ENCODE data around the gene STXBP6.
A peak's percentile ranks its signal among the peaks of the same experiment; 100 is the strongest.
"Not testable (repeated sequence)": the region's sequence is repeated elsewhere in the genome, so short reads cannot be mapped to it uniquely, and the experiment has no call there.

STXBP6 gene

DNA sequence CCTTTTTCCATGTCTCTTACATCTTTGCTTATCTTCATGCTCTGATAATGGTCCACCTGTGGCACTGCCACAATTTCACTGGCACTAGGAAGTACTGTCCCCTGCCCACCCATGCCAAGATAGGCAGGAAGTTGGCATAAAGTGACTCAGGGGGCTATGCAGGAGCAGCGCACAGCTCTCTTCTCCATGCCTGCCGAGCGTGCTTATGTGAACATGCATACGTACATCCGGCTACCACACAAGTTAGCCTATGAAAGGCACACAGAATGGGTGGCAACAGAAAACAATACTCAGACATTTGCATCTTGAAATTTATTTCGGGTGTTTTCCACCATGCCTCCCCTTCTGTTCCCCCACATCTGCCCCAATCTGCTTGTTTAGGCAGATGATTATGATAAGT lies 241.5 kb downstream of the STXBP6 start:
- peaks cover 40 to 57% of the 10 kb centered on the region in 2 donors for H3K27me3 Mint-ChIP-seq
- H3K27ac Mint-ChIP-seq: no peak overlapping the region
- no peaks in the 10 kb centered on the region for H3K36me3 Mint-ChIP-seq (ENCODE audit: insufficient read depth)
- H3K4me3 Mint-ChIP-seq: no peak overlapping the region
- no peaks in the 10 kb centered on the region for H3K4me1 Mint-ChIP-seq (ENCODE audit: low read depth in 2 of 2)
- ATAC-seq (replicated peaks) (no peak), DNase-seq (no peak)
- no peaks in the 10 kb centered on the region for H3K9me3 Mint-ChIP-seq

DNA sequence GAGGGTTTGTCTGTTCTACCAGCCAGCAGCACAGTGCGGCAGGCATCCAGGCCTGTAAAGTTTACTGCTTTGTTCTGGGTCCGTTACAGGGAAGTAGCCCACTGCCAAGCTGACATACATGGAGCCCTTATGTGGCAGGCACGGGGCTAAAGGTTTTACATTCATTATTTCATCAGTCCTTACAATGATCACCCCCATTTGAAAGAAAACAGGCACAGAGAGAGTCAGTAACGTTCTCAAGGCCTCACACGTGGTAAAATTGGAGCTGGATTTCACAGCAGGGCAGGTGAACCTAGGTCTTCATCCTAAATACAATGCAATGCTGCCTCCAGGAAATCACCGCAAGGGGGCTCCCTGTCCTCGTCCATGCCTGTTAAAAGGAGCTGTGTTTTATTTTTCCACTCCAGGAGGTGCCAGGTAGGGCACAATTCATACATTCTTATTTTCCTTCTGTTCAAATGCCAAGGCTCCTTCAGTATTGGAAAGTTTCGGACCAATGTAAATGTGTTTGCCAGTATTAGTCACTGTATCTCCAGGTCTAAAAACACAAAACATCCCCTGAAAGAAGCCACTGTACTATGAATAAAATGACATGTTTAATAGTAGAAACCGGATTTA lies 243.8 kb downstream of the STXBP6 start:
- Mint-ChIP-seq H3K4me3 (no peak overlapping the region), H3K27me3 (peaks cover 29 to 42% of the 10 kb centered on the region in 2 donors), H3K27ac (no peak overlapping the region), H3K9me3 (no peaks in the 10 kb centered on the region), H3K4me1 (ENCODE audit: low read depth in 2 of 2) (no peaks in the 10 kb centered on the region), H3K36me3 (ENCODE audit: insufficient read depth) (no peaks in the 10 kb centered on the region)
- DNase-seq (peak in 2 of 3 experiments; percentile 12 to 24), ATAC-seq (replicated peaks) (no peak)

DNA sequence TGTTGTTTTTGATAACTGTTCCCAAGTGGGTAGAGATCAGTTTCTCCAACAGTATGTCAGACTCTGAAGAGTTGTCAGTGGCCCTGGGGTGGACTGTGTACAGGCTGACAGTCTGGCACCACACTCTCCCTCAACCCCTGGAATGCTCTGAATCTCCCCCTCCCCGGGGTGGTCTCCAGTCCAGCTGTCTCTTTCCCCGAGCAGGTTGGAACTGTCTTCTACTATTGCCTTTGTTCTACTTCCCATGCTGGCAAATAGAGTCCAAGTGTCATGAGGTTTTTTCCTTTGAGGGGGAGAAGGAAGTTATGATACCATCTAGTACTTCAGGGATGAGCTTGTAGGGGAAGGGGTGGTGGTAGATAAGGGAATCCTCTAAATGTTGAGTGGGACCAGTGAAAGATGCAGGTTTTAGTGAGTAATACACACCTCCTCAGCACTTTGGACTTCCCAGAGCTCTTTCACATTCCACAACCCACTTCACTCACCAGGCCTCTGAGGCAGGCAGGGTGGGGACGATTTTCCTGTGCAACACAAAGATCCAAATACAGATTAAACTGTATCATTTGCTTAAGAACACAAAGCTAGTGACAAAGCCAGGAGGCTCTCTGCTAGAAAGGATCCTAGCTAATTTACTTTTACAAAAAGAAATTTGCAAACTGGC lies 245.3 kb downstream of the STXBP6 start:
- H3K4me1 Mint-ChIP-seq (ENCODE audit: low read depth in 2 of 2): no peaks in the 10 kb centered on the region

DNA sequence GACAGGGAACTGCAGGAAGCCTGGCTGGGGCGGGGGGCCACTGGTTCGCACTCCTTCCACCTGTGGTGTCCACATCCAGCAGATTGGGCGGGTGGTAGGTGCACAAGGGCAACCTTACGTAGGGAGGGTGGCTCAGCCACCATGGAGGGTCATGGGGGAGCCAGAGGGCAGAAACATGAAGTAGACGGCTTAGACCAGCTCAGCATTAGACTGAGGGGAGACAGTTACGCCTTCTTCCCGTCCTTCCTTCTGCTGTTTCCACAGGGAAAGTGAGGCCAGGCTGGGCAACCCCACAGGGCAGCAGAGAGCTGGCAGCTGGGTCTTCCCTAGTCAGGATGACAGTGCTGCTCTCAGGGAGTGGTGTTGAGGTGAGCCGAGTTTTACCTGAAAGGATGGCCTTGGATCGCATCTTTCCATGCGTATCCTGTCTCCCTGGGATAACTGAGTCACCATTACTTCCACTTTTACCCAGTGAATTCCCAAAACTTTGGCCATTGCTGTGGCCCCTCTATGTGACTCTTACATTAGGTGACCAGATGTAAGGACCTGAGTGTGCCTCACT lies 245.9 kb downstream of the STXBP6 start:
- Mint-ChIP-seq H3K27me3 (peaks cover 15 to 23% of the 10 kb centered on the region in 2 donors), H3K36me3 (ENCODE audit: insufficient read depth) (no peaks in the 10 kb centered on the region), H3K4me3 (no peak overlapping the region), H3K9me3 (no peaks in the 10 kb centered on the region), H3K4me1 (ENCODE audit: low read depth in 2 of 2) (peaks cover 0 to 2% of the 10 kb centered on the region in 2 donors), H3K27ac (no peak overlapping the region)
- ATAC-seq (replicated peaks) (no peak), DNase-seq (no peak)

More for the DNA sequence above, 245.3 kb downstream of the STXBP6 start:
- H3K9me3 Mint-ChIP-seq: no peaks in the 10 kb centered on the region
- DNase-seq (no peak), ATAC-seq (replicated peaks) (no peak)
- H3K27me3 Mint-ChIP-seq: peaks cover 19 to 28% of the 10 kb centered on the region in 2 donors
- H3K27ac Mint-ChIP-seq: no peak overlapping the region
- H3K4me3 Mint-ChIP-seq: no peak overlapping the region
- H3K36me3 Mint-ChIP-seq (ENCODE audit: insufficient read depth): no peaks in the 10 kb centered on the region

DNA sequence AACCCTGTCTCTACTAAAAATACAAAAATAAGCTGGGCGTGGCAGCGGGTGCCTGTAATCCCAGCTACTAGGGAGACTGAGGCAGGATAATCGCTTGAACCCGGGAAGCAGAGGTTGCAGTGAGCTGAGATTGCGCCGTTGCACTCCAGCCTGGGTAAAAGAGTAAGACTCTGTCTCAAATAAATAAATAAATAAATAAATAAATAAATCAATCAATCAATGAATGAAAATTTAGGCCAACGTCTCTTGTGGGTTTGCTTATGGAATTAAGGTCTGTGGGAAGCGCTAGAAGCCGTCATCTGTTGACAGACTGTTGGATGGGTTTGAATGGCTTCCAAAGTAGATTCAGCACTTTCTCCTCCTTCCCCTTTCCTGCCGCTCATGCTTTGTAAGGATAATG lies 246.5 kb downstream of the STXBP6 start:
- DNase-seq; ATAC-seq (replicated peaks); H3K4me1 Mint-ChIP-seq (ENCODE audit: low read depth in 2 of 2); H3K4me3 Mint-ChIP-seq; H3K9me3 Mint-ChIP-seq; H3K27ac Mint-ChIP-seq; H3K36me3 Mint-ChIP-seq (ENCODE audit: insufficient read depth): not testable (repeated sequence)
- H3K27me3 Mint-ChIP-seq: peaks cover 10 to 17% of the 10 kb centered on the region in 2 donors

DNA sequence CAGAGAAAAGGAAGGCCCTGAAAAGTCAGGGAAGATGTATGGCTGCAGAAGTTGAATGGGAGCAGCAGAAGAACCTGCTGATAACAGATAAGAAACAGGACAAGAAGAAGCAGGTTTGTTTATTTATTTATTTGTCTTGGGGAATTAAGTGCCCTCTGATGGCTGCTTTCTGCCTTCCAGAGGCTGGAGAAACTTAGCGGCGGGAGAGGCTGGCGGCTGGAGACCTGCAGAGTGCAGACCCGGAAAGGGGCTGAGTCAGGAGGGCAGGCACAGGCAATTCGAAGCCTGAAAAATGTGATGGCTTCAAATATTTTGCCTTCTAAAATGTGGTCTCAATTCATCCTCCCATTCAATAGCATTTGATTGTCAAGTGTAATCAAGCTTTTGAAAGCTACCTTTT lies 247.7 kb downstream of the STXBP6 start:
- Mint-ChIP-seq H3K4me3 (no peak overlapping the region), H3K9me3 (peaks cover 0 to 1% of the 10 kb centered on the region in 2 donors), H3K4me1 (ENCODE audit: low read depth in 2 of 2) (peaks cover 2 to 5% of the 10 kb centered on the region in 2 donors), H3K27ac (no peak overlapping the region), H3K27me3 (peaks cover 4 to 8% of the 10 kb centered on the region in 2 donors), H3K36me3 (ENCODE audit: insufficient read depth) (no peaks in the 10 kb centered on the region)
- ATAC-seq (replicated peaks): no peak
- no peak for DNase-seq

DNA sequence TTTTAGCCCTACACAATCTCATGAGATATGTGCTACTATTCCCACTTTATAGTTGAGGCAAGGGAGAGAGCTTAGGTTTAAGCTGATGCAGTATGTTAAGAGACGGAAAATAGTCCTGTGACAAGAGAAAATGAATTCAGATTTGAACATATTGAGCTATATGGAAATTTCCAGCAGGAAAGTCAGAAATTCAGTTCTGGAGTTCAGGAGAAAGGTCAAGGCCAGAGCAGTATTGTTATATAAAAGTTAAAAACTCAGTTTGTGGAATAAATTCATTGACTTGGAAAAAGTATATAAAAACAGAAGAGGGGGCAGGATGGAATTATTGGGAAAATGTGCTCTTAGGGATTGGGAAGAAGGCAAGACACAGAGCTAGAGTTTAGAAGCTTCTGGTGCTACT lies 248.9 kb downstream of the STXBP6 start:
- H3K4me1 Mint-ChIP-seq (ENCODE audit: low read depth in 2 of 2): peaks cover 2 to 5% of the 10 kb centered on the region in 2 donors
- no peak overlapping the region for H3K4me3 Mint-ChIP-seq
- DNase-seq: no peak
- ATAC-seq (replicated peaks): no peak
- no peak overlapping the region for H3K27ac Mint-ChIP-seq
- no peaks in the 10 kb centered on the region for H3K36me3 Mint-ChIP-seq (ENCODE audit: insufficient read depth)
- H3K9me3 Mint-ChIP-seq: peaks cover 0 to 1% of the 10 kb centered on the region in 2 donors
- peaks cover 0 to 3% of the 10 kb centered on the region in 2 donors for H3K27me3 Mint-ChIP-seq

DNA sequence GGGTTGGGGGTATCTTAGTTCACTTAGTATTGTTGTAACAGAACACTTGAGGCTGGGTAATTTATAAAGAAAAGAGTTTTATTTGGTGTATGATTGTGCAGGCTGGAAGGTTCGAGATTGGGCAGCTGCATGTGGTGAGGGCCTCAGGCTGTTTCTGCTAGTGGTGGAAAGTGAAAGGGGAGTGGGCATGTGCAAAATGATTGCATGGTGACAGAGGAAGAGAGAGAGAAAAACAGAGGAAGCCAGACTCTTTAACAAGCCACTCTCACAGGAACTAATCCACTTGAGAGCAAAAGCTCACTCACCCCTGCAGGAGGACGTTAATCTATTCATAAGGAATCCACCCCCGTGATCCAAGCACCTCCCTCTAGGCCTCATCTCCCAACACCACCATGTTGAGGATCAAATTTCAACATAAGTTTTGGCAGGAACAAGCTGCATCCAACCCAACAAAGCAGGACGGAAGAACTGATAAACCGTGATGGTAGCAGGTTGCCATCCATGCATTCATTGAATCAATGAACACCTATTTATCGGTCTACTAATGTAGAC lies 251.0 kb downstream of the STXBP6 start:
- H3K27me3 Mint-ChIP-seq: peaks cover 5 to 22% of the 10 kb centered on the region in 2 donors
- H3K9me3 Mint-ChIP-seq: peaks cover 0 to 1% of the 10 kb centered on the region in 2 donors
- DNase-seq (no peak), ATAC-seq (replicated peaks) (no peak)
- H3K36me3 Mint-ChIP-seq (ENCODE audit: insufficient read depth): no peaks in the 10 kb centered on the region
- peaks cover 2 to 5% of the 10 kb centered on the region in 2 donors for H3K4me1 Mint-ChIP-seq (ENCODE audit: low read depth in 2 of 2)
- no peak overlapping the region for H3K4me3 Mint-ChIP-seq
- H3K27ac Mint-ChIP-seq: peak overlapping the region in 1 of 2 donors; percentile 26

DNA sequence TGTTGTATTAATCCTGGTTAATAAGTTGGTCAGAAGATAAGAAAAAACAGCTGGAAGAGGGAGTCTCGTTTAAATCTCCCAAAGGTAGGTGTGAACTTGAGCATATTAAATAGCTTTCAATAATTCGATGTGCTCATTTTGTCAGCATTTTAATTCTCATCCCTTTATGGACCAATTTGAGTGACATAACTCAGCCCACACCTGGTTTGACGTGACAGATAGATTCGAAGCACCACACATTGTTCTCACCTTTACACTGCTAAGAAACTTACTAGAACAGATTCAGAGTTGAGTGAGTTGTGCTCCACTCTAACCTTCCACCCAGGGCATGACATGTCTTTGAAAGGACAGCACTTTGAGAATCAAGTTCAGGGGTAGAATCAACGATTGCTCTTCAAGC lies 254.5 kb downstream of the STXBP6 start:
- H3K27me3 Mint-ChIP-seq: peaks cover 21 to 40% of the 10 kb centered on the region in 2 donors
- ATAC-seq (replicated peaks) (no peak), DNase-seq (no peak)
- H3K36me3 Mint-ChIP-seq (ENCODE audit: insufficient read depth): no peaks in the 10 kb centered on the region
- H3K27ac Mint-ChIP-seq: no peak overlapping the region
- no peak overlapping the region for H3K4me3 Mint-ChIP-seq
- H3K9me3 Mint-ChIP-seq: peaks cover 0 to 1% of the 10 kb centered on the region in 2 donors
- peaks cover 2 to 5% of the 10 kb centered on the region in 2 donors for H3K4me1 Mint-ChIP-seq (ENCODE audit: low read depth in 2 of 2)

DNA sequence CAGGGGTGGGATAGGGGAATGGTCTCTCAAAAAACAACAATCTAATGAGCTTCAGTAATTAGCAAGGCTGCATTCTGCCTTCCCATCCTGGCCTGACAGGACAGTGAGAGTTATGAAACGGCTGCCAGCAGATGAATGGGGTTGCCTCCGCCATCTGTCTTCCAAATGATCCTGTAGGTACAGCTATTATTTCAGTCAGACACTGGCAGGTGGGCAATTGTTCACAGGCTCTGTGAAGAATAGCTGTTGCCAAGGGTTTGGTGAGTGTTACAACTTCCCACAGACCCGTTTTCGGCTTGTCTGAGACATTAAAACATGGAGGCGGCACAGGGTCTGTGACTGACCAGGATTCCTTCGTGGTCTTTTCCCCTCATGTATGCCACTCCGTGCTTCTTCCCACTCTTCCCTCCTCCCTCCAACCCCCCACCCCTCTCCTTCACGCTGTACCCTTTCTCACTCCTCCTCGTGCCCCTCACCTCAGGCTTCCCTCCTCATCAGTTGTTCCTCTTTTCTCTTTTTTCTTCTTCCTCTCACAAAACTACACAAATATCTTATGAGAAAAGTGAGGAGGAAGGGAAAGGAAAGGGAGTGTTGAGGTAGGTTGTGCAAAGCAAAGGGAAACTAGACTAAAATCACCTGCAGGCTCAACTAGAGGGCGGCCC lies 255.2 kb downstream of the STXBP6 start:
- H3K4me3 Mint-ChIP-seq: no peak overlapping the region
- peaks cover 21 to 40% of the 10 kb centered on the region in 2 donors for H3K27me3 Mint-ChIP-seq
- no peak for ATAC-seq (replicated peaks)
- peaks cover 2 to 5% of the 10 kb centered on the region in 2 donors for H3K4me1 Mint-ChIP-seq (ENCODE audit: low read depth in 2 of 2)
- no peak overlapping the region for H3K27ac Mint-ChIP-seq
- DNase-seq: no peak
- no peaks in the 10 kb centered on the region for H3K36me3 Mint-ChIP-seq (ENCODE audit: insufficient read depth)
- H3K9me3 Mint-ChIP-seq: peaks cover 0 to 1% of the 10 kb centered on the region in 2 donors

DNA sequence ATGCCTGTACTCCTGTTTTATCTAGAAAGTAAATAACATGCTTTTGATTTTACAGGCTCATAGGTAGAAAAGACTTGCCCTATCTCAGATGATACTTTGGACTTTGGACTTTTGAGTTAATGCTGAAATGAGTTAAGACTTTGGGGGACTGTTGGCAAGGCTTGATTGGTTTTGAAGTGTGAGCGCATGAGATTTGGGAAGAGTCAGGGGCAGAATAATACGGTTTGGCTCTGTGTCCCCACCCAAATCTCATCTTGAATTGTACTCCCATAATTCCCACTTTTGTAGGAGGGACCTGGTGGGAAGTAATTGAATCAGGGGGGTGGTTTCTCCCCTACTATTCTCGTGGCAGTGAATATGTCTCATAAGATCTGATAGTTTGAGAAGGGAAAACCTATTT lies 259.8 kb downstream of the STXBP6 start:
- Mint-ChIP-seq H3K4me1 (ENCODE audit: low read depth in 2 of 2) (no peaks in the 10 kb centered on the region), H3K4me3 (no peak overlapping the region), H3K36me3 (ENCODE audit: insufficient read depth) (no peaks in the 10 kb centered on the region), H3K27ac (no peak overlapping the region), H3K9me3 (no peaks in the 10 kb centered on the region), H3K27me3 (peaks cover 28 to 40% of the 10 kb centered on the region in 2 donors)
- DNase-seq: no peak
- no peak for ATAC-seq (replicated peaks)

DNA sequence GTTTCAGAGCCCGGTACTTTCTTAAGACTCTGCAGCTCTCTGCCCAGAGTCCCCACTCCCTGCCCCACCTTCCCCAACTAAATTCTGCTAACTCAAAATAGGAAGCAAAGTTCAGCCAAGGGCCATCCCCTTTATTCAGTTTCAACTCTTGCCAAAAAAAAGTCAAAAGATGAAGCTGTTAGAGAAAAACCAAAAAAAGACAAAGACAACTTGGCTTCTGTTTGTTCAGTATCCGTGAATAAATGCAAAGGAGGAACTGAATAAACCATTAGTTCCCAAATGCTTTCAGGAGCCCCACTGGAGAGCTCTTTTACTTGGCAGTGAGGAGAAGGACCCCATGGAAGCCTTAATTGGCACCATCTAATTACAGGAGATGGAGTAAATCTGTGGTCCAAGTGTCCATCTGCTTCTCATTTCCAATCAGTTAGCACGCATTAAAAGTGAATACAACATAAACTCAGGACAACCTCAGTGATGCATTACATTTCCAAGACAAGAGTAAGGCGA lies 260.5 kb downstream of the STXBP6 start:
- Mint-ChIP-seq H3K36me3 (ENCODE audit: insufficient read depth) (no peaks in the 10 kb centered on the region), H3K9me3 (no peaks in the 10 kb centered on the region), H3K27ac (no peak overlapping the region), H3K4me3 (no peak overlapping the region), H3K4me1 (ENCODE audit: low read depth in 2 of 2) (no peaks in the 10 kb centered on the region), H3K27me3 (peaks cover 28 to 32% of the 10 kb centered on the region in 2 donors)
- DNase-seq: no peak
- ATAC-seq (replicated peaks): no peak

DNA sequence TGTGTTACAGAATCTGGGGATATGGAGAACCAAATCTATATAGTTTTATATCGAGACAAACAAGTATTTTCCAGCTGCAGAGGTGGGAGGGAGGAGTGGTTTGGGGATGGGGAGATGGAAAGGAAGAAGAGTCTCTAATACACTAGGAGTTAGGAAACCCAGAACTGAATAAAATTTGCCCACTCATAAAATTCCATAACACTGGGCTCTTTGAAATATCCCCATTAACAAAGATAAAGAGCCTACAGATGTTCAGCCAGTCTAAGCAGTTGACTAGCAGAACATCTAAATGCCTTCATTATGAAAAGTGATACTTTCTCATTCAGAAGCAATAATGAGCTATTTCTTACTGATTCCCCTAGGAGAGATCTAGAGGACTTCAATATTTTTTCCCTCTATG lies 264.2 kb downstream of the STXBP6 start:
- Mint-ChIP-seq H3K27ac (no peak overlapping the region), H3K36me3 (ENCODE audit: insufficient read depth) (no peaks in the 10 kb centered on the region), H3K27me3 (peaks cover 9 to 14% of the 10 kb centered on the region in 2 donors), H3K4me1 (ENCODE audit: low read depth in 2 of 2) (no peaks in the 10 kb centered on the region), H3K9me3 (no peaks in the 10 kb centered on the region), H3K4me3 (no peak overlapping the region)
- DNase-seq (no peak), ATAC-seq (replicated peaks) (no peak)
